H1 (cell line): Measurements from ENCODE around the gene FCHSD1. TPM values are rescaled to one million over a fixed set of nuclear protein-coding genes. Genes with fewer than 3 reads are reported as not detected.

Experiments
- CTCF ChIA-PET: fragments of 300-600 bp; sonication (Branson Sonifier 250); formaldehyde crosslinking; loops from one replicate; lab custom pipeline; 2021; ENCODE audit not compliant: partially characterized antibody; lab: Charles Lee
- POLR2A ChIA-PET: fragments of 300-600 bp; sonication (Branson Sonifier 250); formaldehyde crosslinking; loops from one replicate; lab custom pipeline; 2021; ENCODE audit warnings: inconsistent platforms; ENCODE audit not compliant: partially characterized antibody; lab: Charles Lee
- DNase-seq, 2 experiments: peaks; one replicate each; pipeline versions ENCODE4 v3.0.0 to v3.0.0-alpha.2; 2010 to 2022; ENCODE audit warnings: low spot score in 2 of 2, low read depth in 1 of 2, mixed read lengths in 1 of 2
- FAIRE-seq: peaks from 2 replicates; lab custom pipeline; 2011; peaks lifted over from hg19 to GRCh38; lab: Jason Lieb, UNC
- H2AFZ ChIP-seq: 2 replicates; pipeline ENCODE4 v1.8.1; 2012; ENCODE audit warnings: low read length, inconsistent platforms
- H2AK5ac ChIP-seq: 2 replicates; pipeline ENCODE4 v1.6.1; 2013; ENCODE audit warnings: low read depth, low read length
- H2BK120ac ChIP-seq: replicated peaks from 2 replicates; pipeline ENCODE3; 2013; ENCODE audit warnings: low read depth, low read length, inconsistent platforms
- H2BK12ac ChIP-seq: 2 replicates; pipeline ENCODE4 v1.6.1; 2013; ENCODE audit warnings: low read depth, low read length
- H2BK15ac ChIP-seq: 2 replicates; pipeline ENCODE4 v1.6.1; 2013; ENCODE audit warnings: low read length
- H2BK20ac ChIP-seq: 2 replicates; pipeline ENCODE4 v1.6.1; 2013; ENCODE audit warnings: low read length
- H2BK5ac ChIP-seq: 2 replicates; pipeline ENCODE4 v1.6.1; 2013; ENCODE audit warnings: low read depth, low read length
- H3K14ac ChIP-seq: 2 replicates; pipeline ENCODE4 v1.6.1; 2013; ENCODE audit warnings: inconsistent platforms; ENCODE audit not compliant: insufficient read length
- H3K18ac ChIP-seq: 2 replicates; pipeline ENCODE4 v1.6.1; 2013; ENCODE audit warnings: low read length; ENCODE audit errors: extremely low read depth
- H3K23ac ChIP-seq: 2 replicates; pipeline ENCODE4 v1.6.1; 2013; ENCODE audit warnings: inconsistent platforms; ENCODE audit not compliant: insufficient read length
- H3K23me2 ChIP-seq: 2 replicates; pipeline ENCODE4 v1.6.1; 2013; ENCODE audit warnings: low read depth, low read length
- H3K27ac ChIP-seq: 2 replicates; pipeline ENCODE4 v1.6.1; 2011; ENCODE audit warnings: low read depth, low read length, inconsistent platforms
- H3K27me3 ChIP-seq, 4 experiments: replicated peaks in 1 of 4; 1 replicate in 1 of 4; 2 replicates in 3 of 4; pipeline versions ENCODE4 v1.6.1 to v1.8.1; 2011 to 2013; ENCODE audit warnings: low read length in 3 of 4, mild to moderate bottlenecking in 3 of 4, inconsistent platforms in 2 of 4, mixed read lengths in 2 of 4, moderate library complexity in 1 of 4; ENCODE audit not compliant: control insufficient read depth in 3 of 4, insufficient read depth in 3 of 4; ENCODE audit errors: extremely low read depth in 1 of 4
- H3K36me3 ChIP-seq, 4 experiments: 2 replicates each; pipeline versions ENCODE4 v1.6.1 to v1.8.1; 2011 to 2013; ENCODE audit warnings: mild to moderate bottlenecking in 4 of 4, low read length in 3 of 4, moderate library complexity in 2 of 4, control low read depth in 1 of 4, inconsistent platforms in 1 of 4; ENCODE audit not compliant: insufficient read depth in 4 of 4, control insufficient read depth in 2 of 4
- H3K4ac ChIP-seq: replicated peaks from 2 replicates; pipeline ENCODE3; 2013; ENCODE audit warnings: low read length, low read depth, mixed read lengths, inconsistent platforms; ENCODE audit not compliant: insufficient read length
- H3K4me1 ChIP-seq, 4 experiments: replicated peaks in 1 of 4; 1 replicate in 1 of 4; 2 replicates in 3 of 4; pipeline versions ENCODE4 v1.6.1 to v1.8.1; 2011 to 2013; ENCODE audit warnings: low read length in 3 of 4, inconsistent platforms in 2 of 4, mixed read lengths in 1 of 4; ENCODE audit not compliant: insufficient read depth in 4 of 4, control insufficient read depth in 3 of 4
- H3K4me2 ChIP-seq, 2 experiments: 2 replicates each; pipeline versions ENCODE4 v1.6.1 to v1.8.1; 2011 to 2013; ENCODE audit warnings: low read depth in 2 of 2, low read length in 2 of 2, control low read depth in 1 of 2, inconsistent platforms in 1 of 2, mild to moderate bottlenecking in 1 of 2; ENCODE audit not compliant: insufficient read depth in 1 of 2
- H3K4me3 ChIP-seq, 4 experiments: fragments of 200-600, 300-600 bp in 1 of 4; sonication (generic), shearing (Covaris generic), sonication (Bioruptor Twin) in 1 of 4; 2 replicates each; pipeline versions ENCODE4 v1.5.1 to v1.8.1; 2011 to 2016; ENCODE audit warnings: low read length in 4 of 4, low read depth in 3 of 4, control low read depth in 2 of 4, inconsistent platforms in 2 of 4, mild to moderate bottlenecking in 2 of 4, mixed read lengths in 1 of 4, moderate library complexity in 1 of 4; ENCODE audit not compliant: insufficient read depth in 2 of 4; ENCODE audit errors: extremely low read depth in 1 of 4
- H3K56ac ChIP-seq: replicated peaks from 2 replicates; pipeline ENCODE3; 2013; ENCODE audit warnings: low read depth, mild to moderate bottlenecking, mixed read lengths, low read length, inconsistent platforms; ENCODE audit not compliant: insufficient read length
- H3K79me1 ChIP-seq: 2 replicates; pipeline ENCODE4 v1.6.1; 2013; ENCODE audit warnings: low read depth, low read length, control low read depth
- H3K79me2 ChIP-seq, 2 experiments: 2 replicates each; pipeline versions ENCODE4 v1.6.1 to v1.8.1; 2012 to 2013; ENCODE audit warnings: low read length in 2 of 2, mild to moderate bottlenecking in 2 of 2, inconsistent platforms in 1 of 2; ENCODE audit not compliant: insufficient read depth in 2 of 2, control insufficient read depth in 1 of 2
- H3K9ac ChIP-seq, 4 experiments: replicated peaks in 1 of 4; 1 replicate in 1 of 4; 2 replicates in 3 of 4; pipeline versions ENCODE4 v1.6.1 to v1.8.1; 2011 to 2013; ENCODE audit warnings: low read depth in 3 of 4, low read length in 3 of 4, control low read depth in 2 of 4, mild to moderate bottlenecking in 2 of 4, moderate library complexity in 2 of 4, inconsistent platforms in 1 of 4; ENCODE audit errors: extremely low read depth in 1 of 4
- H3K9me3 ChIP-seq, 2 experiments: 2 replicates each; pipeline versions ENCODE4 v1.6.1 to v1.8.1; 2012 to 2013; ENCODE audit warnings: mild to moderate bottlenecking in 2 of 2, moderate library complexity in 2 of 2, control low read depth in 1 of 2, inconsistent platforms in 1 of 2, low read depth in 1 of 2, low read length in 1 of 2, mixed read lengths in 1 of 2; ENCODE audit not compliant: insufficient read depth in 2 of 2
- H4K20me1 ChIP-seq, 2 experiments: replicated peaks in 1 of 2; 2 replicates each; pipeline versions ENCODE3 to v1.8.1; 2011 to 2013; ENCODE audit warnings: inconsistent platforms in 2 of 2, low read length in 2 of 2, mild to moderate bottlenecking in 1 of 2; ENCODE audit not compliant: insufficient read depth in 2 of 2, control insufficient read depth in 1 of 2
- H4K5ac ChIP-seq: 2 replicates; pipeline ENCODE4 v1.6.1; 2013; ENCODE audit warnings: low read length, low read depth, mixed read lengths, inconsistent platforms; ENCODE audit not compliant: insufficient read length
- H4K8ac ChIP-seq: 2 replicates; pipeline ENCODE4 v1.8.0; 2013; ENCODE audit warnings: mild to moderate bottlenecking, moderate library complexity, low read length, inconsistent platforms; ENCODE audit not compliant: insufficient read depth; ENCODE audit errors: extremely low read depth
- H4K91ac ChIP-seq: replicated peaks from 2 replicates; pipeline ENCODE3; 2013; ENCODE audit warnings: low read length, mixed read lengths, inconsistent platforms; ENCODE audit not compliant: insufficient read length
- BRCA1 ChIP-seq: IDR thresholded peaks from 2 replicates; pipeline ENCODE4 v1.6.1; 2012; ENCODE audit warnings: low read depth, low read length, improper control_type of control experiment
- CBX8 ChIP-seq: fragments of 300-800, 300-1000 bp; sonication (generic); IDR thresholded peaks from 2 replicates; pipeline ENCODE4 v1.7.1; 2016; ENCODE audit warnings: low read depth, low read length, borderline replicate concordance
- FOSL1 ChIP-seq: IDR thresholded peaks from 2 replicates; pipeline ENCODE4 v1.6.1; 2011; ENCODE audit warnings: mild to moderate bottlenecking, low read depth, low read length, moderate library complexity; ENCODE audit not compliant: insufficient read depth
- GTF2F1 ChIP-seq: IDR thresholded peaks from 2 replicates; pipeline ENCODE4 v1.6.1; 2012; ENCODE audit warnings: low read depth, low read length, improper control_type of control experiment, borderline replicate concordance
- HDAC2 ChIP-seq, 2 experiments: fragments of 300-600 bp in 1 of 2; sonication (generic) in 1 of 2; IDR thresholded peaks; 2 replicates each; pipeline ENCODE4 v1.6.1; 2011 to 2012; ENCODE audit warnings: low read depth in 2 of 2, low read length in 2 of 2, mild to moderate bottlenecking in 2 of 2, moderate library complexity in 2 of 2, borderline replicate concordance in 1 of 2, inconsistent platforms in 1 of 2
- HDAC6 ChIP-seq: IDR thresholded peaks from one replicate; pipeline ENCODE4 v1.7.1; 2012; ENCODE audit warnings: low read depth, mild to moderate bottlenecking, inconsistent platforms, low read length, moderate library complexity
- JUN ChIP-seq: IDR thresholded peaks from 2 replicates; pipeline ENCODE4 v1.6.1; 2011; ENCODE audit warnings: low read depth, mild to moderate bottlenecking, improper control_type of control experiment, low read length
- KDM4A ChIP-seq: IDR thresholded peaks from one replicate; pipeline ENCODE4 v1.7.1; 2012; ENCODE audit warnings: low read depth, mild to moderate bottlenecking, moderate library complexity, low read length, inconsistent platforms; ENCODE audit not compliant: severe bottlenecking
- POLR2AphosphoS5 ChIP-seq: IDR thresholded peaks from 2 replicates; pipeline ENCODE4 v1.6.1; 2011; ENCODE audit warnings: low read depth, low read length
- RNF2 ChIP-seq: fragments of 200-900, 300-1000 bp; sonication (generic); IDR thresholded peaks from 2 replicates; pipeline ENCODE4 v1.7.1; 2016; ENCODE audit warnings: borderline replicate concordance, low read depth, mild to moderate bottlenecking, antibody characterized with exemption, low read length; ENCODE audit not compliant: poor library complexity, severe bottlenecking; ENCODE audit errors: missing control alignments
- SP1 ChIP-seq: IDR thresholded peaks from 2 replicates; pipeline ENCODE4 v1.6.1; 2011; ENCODE audit warnings: low read depth, low read length
- TCF12 ChIP-seq: IDR thresholded peaks from 2 replicates; pipeline ENCODE4 v1.6.1; 2011; ENCODE audit warnings: low read depth, mild to moderate bottlenecking, low read length
- WGBS, 2 experiments: shearing (Covaris generic) in 1 of 2; methylation state at CpG; one replicate each; pipeline versions ENCODE4 v1.1.6 to v1.1.7; 2013 to 2015; ENCODE audit warnings: low lambda C conversion rate in 2 of 2, mixed read lengths in 2 of 2, inconsistent platforms in 1 of 2, low coverage in 1 of 2, missing lambda C conversion rate in 1 of 2; ENCODE audit not compliant: insufficient replicate concordance in 2 of 2, insufficient coverage in 1 of 2, insufficient read length in 1 of 2; ENCODE audit errors: extremely low coverage in 1 of 2, missing lambda C conversion rate in 1 of 2; 5-methylcytosine and 5-hydroxymethylcytosine counted together
- polyA plus RNA-seq, 7 experiments: library from polyadenylated mRNA; depleted of rRNA in 3 of 7; stranded (reverse) in 5 of 7; unstranded in 2 of 7; fragments of >200 nt in 5 of 7; fragments of 200-250 nt in 2 of 7; gene quantifications; 1 replicate in 5 of 7; 2 replicates in 1 of 7; 4 replicates in 1 of 7; pipeline versions ENCODE4 v1.2.1 to v1.2.3, GENCODE V29; 2011 to 2013; ENCODE audit warnings: missing spikeins in 2 of 7, mixed read lengths in 2 of 7
- total RNA-seq: library from RNA; stranded (reverse); fragmentation: NEBNext Ultra II Directional; extraction: Animal tissue kit (Norgen Biotek cat#: 25700); gene quantifications from 2 replicates; pipeline ENCODE4 v1.2.1, GENCODE V29; 2021

Gene FCHSD1
- total and polyA plus RNA-seq, 2 of the 8 experiments (the other 6 are each of a cell fraction or from before 2014, with no cell fraction given), result 22.0 to 30.1 TPM

- no peaks in the 10 kb centered on the region; a peak in 2 of 7 replicates for H3K4me1 ChIP-seq
- no peaks in the 10 kb centered on the region for H3K23me2 ChIP-seq
- no peak overlapping the region for H3K14ac ChIP-seq
- no peak overlapping the region for H3K56ac ChIP-seq
- H3K36me3 ChIP-seq, result no peaks in the 10 kb centered on the region
- H3K9me3 ChIP-seq, result no peaks in the 10 kb centered on the region
- H3K23ac ChIP-seq, result no peak overlapping the region
- DNase-seq (no peak), FAIRE-seq (no peak)
- no peak overlapping the region for H3K18ac ChIP-seq
- 75% methylated on average over 1 of the region's 1 CpG; no CpG with 5 or more reads in 1 of the 2 experiments for WGBS, 2 experiments
- H3K4me2 ChIP-seq, result no peak overlapping the region
- H2AK5ac ChIP-seq, result no peak overlapping the region
- H3K79me1 ChIP-seq, result peaks cover 7% of the 10 kb centered on the region
- CTCF ChIA-PET, result interaction anchor here (0.6 to 8.8 kb wide), 8 partner anchors 9 to 456 kb away, joined by 3 to 74 read pairs (median 4); no protein-coding TSS in a partner anchor
- no peak overlapping the region for H2AFZ ChIP-seq
- H2BK15ac ChIP-seq, result no peak overlapping the region
- no peak overlapping the region for H2BK12ac ChIP-seq
- TF ChIP-seq SP1, result no peak
- TF ChIP-seq HDAC2 (IDR thresholded peaks at IDR 0.05; ENCODE audit: borderline replicate concordance in 1 of 2, low read depth in 2 of 2, low read length in 2 of 2), result no peak
- no peak for TF ChIP-seq BRCA1
- TF ChIP-seq FOSL1, result no peak
- TF ChIP-seq RNF2, result no peak
- TF ChIP-seq GTF2F1, result no peak
- TF ChIP-seq POLR2AphosphoS5, result no peak
- no peak for TF ChIP-seq TCF12
- TF ChIP-seq KDM4A, result no peak
- TF ChIP-seq HDAC6, result no peak
- no peak for TF ChIP-seq CBX8
- TF ChIP-seq JUN, result no peak
- no peak overlapping the region for H4K91ac ChIP-seq
- H3K4me3 ChIP-seq, result no peak overlapping the region
- no peak overlapping the region for H3K9ac ChIP-seq
- peaks cover 9 to 96% of the 10 kb centered on the region in 2 experiments; a peak in 3 of 4 replicates for H3K79me2 ChIP-seq
- no peak overlapping the region for H3K27ac ChIP-seq
- H2BK120ac ChIP-seq, result no peak overlapping the region
- peaks cover 4 to 7% of the 10 kb centered on the region in 2 experiments for H4K20me1 ChIP-seq
- H2BK20ac ChIP-seq, result no peak overlapping the region
- H4K5ac ChIP-seq, result no peak overlapping the region
- POLR2A ChIA-PET, result interaction anchor here (1.1 to 7.9 kb wide), 4 partner anchors 8 to 16 kb away, joined by 3 to 55 read pairs (median 4); partner anchors contain the start of gene DIAPH1
- H2BK5ac ChIP-seq, result no peak overlapping the region
- no peak overlapping the region for H4K8ac ChIP-seq
- H3K27me3 ChIP-seq, result no peaks in the 10 kb centered on the region
- no peak overlapping the region for H3K4ac ChIP-seq
These were observed 42.7 kb downstream of the FCHSD1 start for GRCh38 chr5:141608557-141608956.
